Measurements from ENCODE around the gene PBX3.

PBX3 gene

GRCh38 chr9:125982798-125983406, 235.7 kb downstream of the PBX3 start:
- no peak overlapping the region for H3K4me3 ChIP-seq (ENCODE audit: low read length)
- DNase-seq (ENCODE audit: low read depth, low spot score), result no peak

GRCh38 chr9:125983681-125984080, 236.5 kb downstream of the PBX3 start:
- H3K4me3 ChIP-seq (ENCODE audit: low read length), result no peak overlapping the region
- DNase-seq (ENCODE audit: low read depth, low spot score), result no peak

- no peak for DNase-seq (ENCODE audit: low read depth, low spot score)
- H3K4me3 ChIP-seq (ENCODE audit: low read length), result no peak overlapping the region
Measured at GRCh38 chr9:125984461-125984860, 237.3 kb downstream of the PBX3 start.

- no peak overlapping the region for H3K4me3 ChIP-seq (ENCODE audit: low read length)
- no peak for DNase-seq (ENCODE audit: low read depth, low spot score)
Measured at GRCh38 chr9:125985142-125985997, 238.2 kb downstream of the PBX3 start.

- no peak overlapping the region for H3K4me3 ChIP-seq (ENCODE audit: low read length)
- DNase-seq (ENCODE audit: low read depth, low spot score), result no peak
Measured at GRCh38 chr9:125985998-125986655, 239.0 kb downstream of the PBX3 start.

GRCh38 chr9:125986966-125987365, 239.8 kb downstream of the PBX3 start:
- no peak overlapping the region for H3K4me3 ChIP-seq (ENCODE audit: low read length)
- no peak for DNase-seq (ENCODE audit: low read depth, low spot score)

GRCh38 chr9:125987420-125987819, 240.2 kb downstream of the PBX3 start:
- H3K4me3 ChIP-seq (ENCODE audit: low read length), result no peak overlapping the region
- no peak for DNase-seq (ENCODE audit: low read depth, low spot score)

- DNase-seq (ENCODE audit: low read depth, low spot score), result no peak
- no peak overlapping the region for H3K4me3 ChIP-seq (ENCODE audit: low read length)
Measured at GRCh38 chr9:125988479-125989050, 241.4 kb downstream of the PBX3 start.

- DNase-seq (ENCODE audit: low read depth, low spot score), result no peak
- H3K4me3 ChIP-seq (ENCODE audit: low read length), result no peak overlapping the region
Measured at GRCh38 chr9:125989090-125989501, 241.9 kb downstream of the PBX3 start.

GRCh38 chr9:125989524-125990180, 242.5 kb downstream of the PBX3 start:
- H3K4me3 ChIP-seq (ENCODE audit: low read length), result no peak overlapping the region
- DNase-seq (ENCODE audit: low read depth, low spot score), result no peak

- DNase-seq (ENCODE audit: low read depth, low spot score), result no peak
Measured at GRCh38 chr9:125990186-125990792, 243.1 kb downstream of the PBX3 start.

GRCh38 chr9:125990793-125991220, 243.6 kb downstream of the PBX3 start:
- H3K4me3 ChIP-seq (ENCODE audit: low read length), result no peak overlapping the region
- no peak for DNase-seq (ENCODE audit: low read depth, low spot score)

More at GRCh38 chr9:125990186-125990792, 243.1 kb downstream of the PBX3 start:
- H3K4me3 ChIP-seq (ENCODE audit: low read length), result no peak overlapping the region

- no peak overlapping the region for H3K4me3 ChIP-seq (ENCODE audit: low read length)
- DNase-seq (ENCODE audit: low read depth, low spot score), result no peak
Measured at GRCh38 chr9:125991886-125992529, 244.8 kb downstream of the PBX3 start.

GRCh38 chr9:125992557-125992956, 245.4 kb downstream of the PBX3 start:
- DNase-seq (ENCODE audit: low read depth, low spot score), result no peak
- no peak overlapping the region for H3K4me3 ChIP-seq (ENCODE audit: low read length)

- no peak for DNase-seq (ENCODE audit: low read depth, low spot score)
- H3K4me3 ChIP-seq (ENCODE audit: low read length), result no peak overlapping the region
Measured at GRCh38 chr9:125993466-125993865, 246.3 kb downstream of the PBX3 start.

GRCh38 chr9:125994066-125994943, 247.1 kb downstream of the PBX3 start:
- DNase-seq (ENCODE audit: low read depth, low spot score), result no peak
- H3K4me3 ChIP-seq (ENCODE audit: low read length), result no peak overlapping the region

- DNase-seq (ENCODE audit: low read depth, low spot score), result no peak
- no peak overlapping the region for H3K4me3 ChIP-seq (ENCODE audit: low read length)
Measured at GRCh38 chr9:125995006-125995405, 247.8 kb downstream of the PBX3 start.

Measured in Jurkat, Clone E6-1 (cell line).